Measurements from ENCODE around the gene OGFRL1.

DNA sequence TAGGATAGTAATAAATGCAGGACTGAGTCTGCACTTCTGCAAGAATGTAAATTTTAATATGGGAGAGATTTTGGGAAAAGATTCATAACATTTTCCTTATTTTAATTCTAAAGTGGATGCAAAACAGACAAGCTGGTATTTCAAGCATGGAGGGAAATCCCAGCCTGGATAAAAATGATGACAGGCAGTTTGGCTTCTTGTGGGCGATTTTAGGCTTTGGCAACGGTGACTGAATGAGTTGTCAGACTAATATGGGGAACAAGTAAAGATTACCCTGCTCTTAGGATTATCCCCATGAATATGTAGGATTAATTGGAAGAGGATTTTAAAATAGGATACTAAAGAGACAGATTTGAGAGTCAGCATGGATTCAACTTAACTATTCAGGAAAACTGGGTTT is 21.0 kb downstream of the OGFRL1 start:
- TF ChIP-seq, protein P1, sequence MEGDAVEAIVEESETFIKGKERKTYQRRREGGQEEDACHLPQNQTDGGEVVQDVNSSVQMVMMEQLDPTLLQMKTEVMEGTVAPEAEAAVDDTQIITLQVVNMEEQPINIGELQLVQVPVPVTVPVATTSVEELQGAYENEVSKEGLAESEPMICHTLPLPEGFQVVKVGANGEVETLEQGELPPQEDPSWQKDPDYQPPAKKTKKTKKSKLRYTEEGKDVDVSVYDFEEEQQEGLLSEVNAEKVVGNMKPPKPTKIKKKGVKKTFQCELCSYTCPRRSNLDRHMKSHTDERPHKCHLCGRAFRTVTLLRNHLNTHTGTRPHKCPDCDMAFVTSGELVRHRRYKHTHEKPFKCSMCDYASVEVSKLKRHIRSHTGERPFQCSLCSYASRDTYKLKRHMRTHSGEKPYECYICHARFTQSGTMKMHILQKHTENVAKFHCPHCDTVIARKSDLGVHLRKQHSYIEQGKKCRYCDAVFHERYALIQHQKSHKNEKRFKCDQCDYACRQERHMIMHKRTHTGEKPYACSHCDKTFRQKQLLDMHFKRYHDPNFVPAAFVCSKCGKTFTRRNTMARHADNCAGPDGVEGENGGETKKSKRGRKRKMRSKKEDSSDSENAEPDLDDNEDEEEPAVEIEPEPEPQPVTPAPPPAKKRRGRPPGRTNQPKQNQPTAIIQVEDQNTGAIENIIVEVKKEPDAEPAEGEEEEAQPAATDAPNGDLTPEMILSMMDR (IDR thresholded peaks at IDR 0.05), result no peak
- TF ChIP-seq EP300 (IDR thresholded peaks at IDR 0.05), result no peak

All from suprapubic skin (tissue), 3 donors.